PC-3 (cell line): ENCODE data around the gene MROH9. TPM values are rescaled to one million over a fixed set of nuclear protein-coding genes. Genes with fewer than 3 reads are reported as not detected.

Experiments used
- ATAC-seq: fragments of 200-7000 bp; cut with Tn5 transposase; 2 replicates; pipeline ENCODE4 v1.9.1; 2020; ENCODE audit warnings: mild to moderate bottlenecking, moderate library complexity
- BruUV-seq: library from RNA; stranded (reverse); fragments of 400-500 nt; replicated peaks from 2 replicates; lab custom pipeline; 2021; lab: Mats Ljungman, UMichigan
- CTCF ChIA-PET: fragments of 300-600 bp; sonication (Branson Sonifier 250); formaldehyde crosslinking; loops from one replicate; lab custom pipeline; 2022; ENCODE audit warnings: antibody characterized with exemption; lab: Charles Lee
- POLR2A ChIA-PET: fragments of 300-600 bp; sonication (Branson Sonifier 250); formaldehyde crosslinking; loops from one replicate; lab custom pipeline; 2022; ENCODE audit warnings: antibody characterized with exemption; ENCODE audit not compliant: unreplicated experiment; lab: Charles Lee
- DNase-seq: peaks from one replicate; pipeline ENCODE4 v3.0.0-alpha.2; 2015
- H2AFZ ChIP-seq: fragments of 300-600 bp; sonication (generic); 2 replicates; pipeline ENCODE4 v1.6.0; 2016; ENCODE audit warnings: antibody characterized with exemption, low read length
- H3F3A ChIP-seq: fragments of 300-600 bp; sonication (generic); one replicate; pipeline ENCODE4 v1.6.0; 2017; ENCODE audit warnings: antibody characterized with exemption, low read length, control low read depth, mild to moderate bottlenecking; ENCODE audit not compliant: unreplicated experiment
- H3K27ac ChIP-seq: fragments of 300-600 bp; sonication (generic); 2 replicates; pipeline ENCODE4 v1.5.1; 2016; ENCODE audit warnings: mild to moderate bottlenecking, low read length
- H3K27me3 ChIP-seq: fragments of 300-600 bp; sonication (generic); 2 replicates; pipeline ENCODE4 v1.6.1; 2016; ENCODE audit warnings: low read length, mixed read lengths
- H3K36me3 ChIP-seq: fragments of 300-600 bp; sonication (generic); 2 replicates; pipeline ENCODE4 v1.6.1; 2016; ENCODE audit warnings: low read depth, mixed run types, low read length, mixed read lengths
- H3K4me1 ChIP-seq: fragments of 300-600 bp; sonication (generic); 2 replicates; pipeline ENCODE4 v1.5.1; 2016; ENCODE audit warnings: low read length; ENCODE audit not compliant: insufficient read depth
- H3K4me2 ChIP-seq: fragments of 300-600 bp; sonication (generic); 2 replicates; pipeline ENCODE4 v1.6.0; 2016; ENCODE audit warnings: low read length
- H3K4me3 ChIP-seq: fragments of 300-600 bp; sonication (generic); 2 replicates; pipeline ENCODE4 v1.5.1; 2016; ENCODE audit warnings: mild to moderate bottlenecking, low read length, mixed read lengths
- H3K79me2 ChIP-seq: fragments of 300-600 bp; sonication (generic); 2 replicates; pipeline ENCODE4 v1.6.1; 2017; ENCODE audit warnings: low read length, mixed read lengths
- H3K9ac ChIP-seq: fragments of 300-600 bp; sonication (generic); 2 replicates; pipeline ENCODE4 v1.6.0; 2016; ENCODE audit warnings: mild to moderate bottlenecking, low read length
- H3K9me2 ChIP-seq: fragments of 300-600 bp; sonication (generic); replicated peaks from 2 replicates; pipeline ENCODE4 v1.6.1; 2016; ENCODE audit warnings: mixed run types, low read length, mixed read lengths
- H3K9me3 ChIP-seq: fragments of 300-600 bp; sonication (generic); 2 replicates; pipeline ENCODE4 v1.6.1; 2016; ENCODE audit warnings: low read length, mixed read lengths
- H4K20me1 ChIP-seq: fragments of 300-600 bp; sonication (generic); 2 replicates; pipeline ENCODE4 v1.6.1; 2016; ENCODE audit warnings: low read length, mixed read lengths
- CTCF ChIP-seq: fragments of 300-600 bp; sonication (generic); conservative IDR thresholded peaks from 2 replicates; pipeline ENCODE4 v1.5.1; 2017; ENCODE audit warnings: antibody characterized with exemption, low read depth, mild to moderate bottlenecking, low read length
- EZH2 ChIP-seq: fragments of 300-600 bp; sonication (generic); IDR thresholded peaks from one replicate; pipeline ENCODE4 v1.6.1; 2017; ENCODE audit warnings: antibody characterized with exemption, mild to moderate bottlenecking, low read length; ENCODE audit not compliant: unreplicated experiment
- EZH2phosphoT487 ChIP-seq: fragments of 300-600 bp; sonication (generic); IDR thresholded peaks from 2 replicates; pipeline ENCODE4 v1.6.1; 2018; ENCODE audit warnings: mild to moderate bottlenecking, antibody characterized with exemption, low read length, borderline replicate concordance
- intact Hi-C: fragments of 100-400 bp; cut with micrococcal nuclease; formaldehyde crosslinking; loops from 2 replicates; pipeline ENCODE4 v1.9.0; 2023
- total RNA-seq: library from RNA; depleted of rRNA; stranded (reverse); fragments of >200 nt; gene quantifications from 2 replicates; pipeline ENCODE4 v1.2.3, GENCODE V29; 2014

MROH9 gene
- total RNA-seq, 1 experiment from 2014 or later, result not detected

- no peaks in the 10 kb centered on the region for H3K9me3 ChIP-seq
- peaks cover 35% of the 10 kb centered on the region for H3K27me3 ChIP-seq
- no peaks in the 10 kb centered on the region for H3F3A ChIP-seq
- TF ChIP-seq CTCF, result no peak
- TF ChIP-seq EZH2phosphoT487, result no peak
- TF ChIP-seq EZH2, result no peak
- H3K27ac ChIP-seq, result no peak overlapping the region
- no peaks in the 10 kb centered on the region for H3K9me2 ChIP-seq
- no peak for ATAC-seq
- H3K4me3 ChIP-seq, result no peak overlapping the region
- H3K79me2 ChIP-seq, result no peaks in the 10 kb centered on the region
- intact Hi-C loops, result no loop called here
- no peak overlapping the region for H3K9ac ChIP-seq
- H3K36me3 ChIP-seq, result no peaks in the 10 kb centered on the region
- POLR2A ChIA-PET, result no interaction called here
- CTCF ChIA-PET, result no interaction called here
- no peak overlapping the region for H2AFZ ChIP-seq
- DNase-seq, result no peak
- no peaks in the 10 kb centered on the region for H4K20me1 ChIP-seq
- no peak overlapping the region for H3K4me2 ChIP-seq
- BruUV-seq, result no TSS peak
- no peaks in the 10 kb centered on the region for H3K4me1 ChIP-seq
These were observed 147.3 kb downstream of the MROH9 start for GRCh38 chr1:171082606-171083005.

GRCh38 chr1:171083222-171083621 is 147.9 kb downstream of the MROH9 start:
- Histone ChIP-seq H3K36me3 (no peaks in the 10 kb centered on the region), H3K27me3 (peaks cover 41% of the 10 kb centered on the region), H3K9me3 (no peaks in the 10 kb centered on the region), H4K20me1 (no peaks in the 10 kb centered on the region), H3K79me2 (no peaks in the 10 kb centered on the region), H3K9ac (no peak overlapping the region), H3K9me2 (no peaks in the 10 kb centered on the region), H2AFZ (no peak overlapping the region), H3K4me3 (no peak overlapping the region), H3K4me1 (no peaks in the 10 kb centered on the region), H3K4me2 (no peak overlapping the region), H3F3A (no peaks in the 10 kb centered on the region), H3K27ac (no peak overlapping the region)
- TF ChIP-seq CTCF, result no peak
- no peak for TF ChIP-seq EZH2phosphoT487
- TF ChIP-seq EZH2, result no peak
- POLR2A ChIA-PET, result no interaction called here
- CTCF ChIA-PET, result no interaction called here
- DNase-seq (no peak), ATAC-seq (no peak)
- no TSS peak for BruUV-seq
- intact Hi-C loops, result no loop called here

GRCh38 chr1:171084091-171084490 is 148.8 kb downstream of the MROH9 start:
- Histone ChIP-seq H3K4me3 (no peak overlapping the region), H3K36me3 (no peaks in the 10 kb centered on the region), H3K79me2 (no peaks in the 10 kb centered on the region), H3K9ac (no peak overlapping the region), H3K27me3 (peaks cover 48% of the 10 kb centered on the region), H3K27ac (no peak overlapping the region), H2AFZ (no peak overlapping the region), H3K4me2 (no peak overlapping the region), H3F3A (no peaks in the 10 kb centered on the region), H3K9me2 (no peaks in the 10 kb centered on the region), H3K4me1 (no peaks in the 10 kb centered on the region), H4K20me1 (no peaks in the 10 kb centered on the region), H3K9me3 (no peaks in the 10 kb centered on the region)
- ATAC-seq, result no peak
- DNase-seq, result no peak
- ChIA-PET POLR2A (no interaction called here), CTCF (no interaction called here)
- intact Hi-C loops, result no loop called here
- BruUV-seq, result no TSS peak
- no peak for TF ChIP-seq EZH2phosphoT487
- TF ChIP-seq CTCF, result no peak
- no peak for TF ChIP-seq EZH2
